GM12878 (cell line): ENCODE measurements around the gene G2E3. TPM values are rescaled to one million over a fixed set of nuclear protein-coding genes. Genes with fewer than 3 reads are reported as not detected.

ENCODE experiments used
- ATAC-seq: fragments of 200-7000 bp; cut with Tn5 transposase; 3 replicates; pipeline ENCODE4 v1.9.1; 2020; ENCODE audit warnings: mild to moderate bottlenecking, moderate library complexity
- BruUV-seq: library from RNA; stranded (reverse); fragments of 400-500 nt; replicated peaks from 2 replicates; lab custom pipeline; 2021; lab: Mats Ljungman, UMichigan
- CTCF ChIA-PET: fragments of 300-600 bp; sonication (Branson Sonifier 250); formaldehyde crosslinking; extraction: SDS; loops from one replicate; lab custom pipeline; 2021; ENCODE audit warnings: inconsistent platforms; lab: Yijun Ruan, JAX
- POLR2A ChIA-PET: fragments of 350-600 bp; formaldehyde crosslinking; extraction: SDS; loops from one replicate; lab custom pipeline; 2021; ENCODE audit warnings: inconsistent platforms; lab: Charles Lee
- RAD21 ChIA-PET: fragments of 300-600 bp; sonication (Branson Sonifier 250); formaldehyde crosslinking; loops from one replicate; lab custom pipeline; 2023; ENCODE audit warnings: antibody characterized with exemption; ENCODE audit not compliant: unreplicated experiment; lab: Charles Lee
- SMC1A ChIA-PET: fragments of 300-600 bp; sonication (Branson Sonifier 250); formaldehyde crosslinking; loops from one replicate; lab custom pipeline; 2023; ENCODE audit not compliant: unreplicated experiment, uncharacterized antibody; lab: Charles Lee
- DNase-seq: peaks from one replicate; pipeline ENCODE4 v3.0.0-alpha.2; 2011; ENCODE audit warnings: low read depth, low spot score
- FAIRE-seq: peaks from 3 replicates; lab custom pipeline; 2011; peaks lifted over from hg19 to GRCh38; lab: Jason Lieb, UNC
- H2AFZ ChIP-seq: 2 replicates; pipeline ENCODE4 v1.6.0; 2011; ENCODE audit warnings: low read depth, low read length, control low read depth; ENCODE audit not compliant: control insufficient read depth
- H3K27ac ChIP-seq: 2 replicates; pipeline ENCODE4 v1.5.1; 2011; ENCODE audit warnings: control low read depth; ENCODE audit not compliant: control insufficient read depth, insufficient read depth
- H3K27me3 ChIP-seq, 2 experiments: replicated peaks in 1 of 2; 2 replicates each; pipeline versions ENCODE4 v1.6.0 to v1.6.1; 2011; ENCODE audit warnings: low read length in 1 of 2; ENCODE audit not compliant: control insufficient read depth in 2 of 2, insufficient read depth in 2 of 2
- H3K36me3 ChIP-seq, 2 experiments: 2 replicates each; pipeline ENCODE4 v1.5.1; 2011; ENCODE audit warnings: low read length in 1 of 2; ENCODE audit not compliant: control insufficient read depth in 2 of 2, insufficient read depth in 2 of 2
- H3K4me1 ChIP-seq: 2 replicates; pipeline ENCODE4 v1.6.1; 2011; ENCODE audit warnings: mild to moderate bottlenecking, low read length, moderate library complexity, mixed read lengths; ENCODE audit not compliant: control insufficient read depth, insufficient read depth
- H3K4me2 ChIP-seq: 2 replicates; pipeline ENCODE4 v1.6.0; 2011; ENCODE audit warnings: control low read depth; ENCODE audit not compliant: control insufficient read depth, insufficient read depth
- H3K4me3 ChIP-seq: fragments of 200-600 bp; sonication (generic); 2 replicates; pipeline ENCODE4 v1.5.1; 2016
- H3K79me2 ChIP-seq: 2 replicates; pipeline ENCODE4 v1.6.0; 2011; ENCODE audit warnings: low read length; ENCODE audit not compliant: control insufficient read depth, insufficient read depth
- H3K9ac ChIP-seq: 2 replicates; pipeline ENCODE4 v1.8.0; 2011; ENCODE audit warnings: low read length, control low read depth, mixed read lengths; ENCODE audit not compliant: control insufficient read depth, insufficient read depth
- H3K9me3 ChIP-seq: replicated peaks from 3 replicates; pipeline ENCODE4 v1.5.1; 2011; ENCODE audit warnings: mild to moderate bottlenecking, low read length; ENCODE audit not compliant: control insufficient read depth, insufficient read depth
- H4K20me1 ChIP-seq: 2 replicates; pipeline ENCODE4 v1.6.0; 2011; ENCODE audit not compliant: control insufficient read depth, insufficient read depth
- CBX5 ChIP-seq: sonication (generic); IDR thresholded peaks from 2 replicates; pipeline ENCODE4 v1.6.1; 2016; ENCODE audit warnings: low read depth, moderate library complexity, mild to moderate bottlenecking, inconsistent platforms
- HDAC6 ChIP-seq: fragments of 200-600 bp; sonication (generic); IDR thresholded peaks from one replicate; pipeline ENCODE4 v1.8.0; 2017; ENCODE audit warnings: antibody characterized with exemption; ENCODE audit not compliant: unreplicated experiment
- HSF1 ChIP-seq: fragments of 150-350 bp; IDR thresholded peaks from 2 replicates; pipeline ENCODE4 v1.6.1; 2014; ENCODE audit warnings: mild to moderate bottlenecking, low read depth, low read length
- MAX ChIP-seq: IDR thresholded peaks from 2 replicates; pipeline ENCODE4 v1.6.1; 2012; ENCODE audit warnings: low read depth, low read length, improper control_type of control experiment
- MTA2 ChIP-seq: fragments of 450-650 bp; IDR thresholded peaks from 2 replicates; pipeline ENCODE4 v1.6.1; 2016; ENCODE audit warnings: low read depth, mild to moderate bottlenecking, moderate library complexity
- NBN ChIP-seq: fragments of 450-650 bp; IDR thresholded peaks from 2 replicates; pipeline ENCODE4 v1.6.1; 2016
- PBX3 ChIP-seq: IDR thresholded peaks from 2 replicates; pipeline ENCODE4 v1.6.1; 2011; ENCODE audit warnings: mild to moderate bottlenecking, low read depth, low read length, moderate library complexity; ENCODE audit not compliant: insufficient replicate concordance
- PML ChIP-seq: IDR thresholded peaks from 2 replicates; pipeline ENCODE4 v1.6.1; 2012; ENCODE audit warnings: low read length, inconsistent platforms
- POU2F2 ChIP-seq: IDR thresholded peaks from 3 replicates; pipeline ENCODE4 v1.6.1; 2011; ENCODE audit warnings: low read depth, mild to moderate bottlenecking, low read length, borderline replicate concordance
- RAD51 ChIP-seq: fragments of 450-650 bp; IDR thresholded peaks from 2 replicates; pipeline ENCODE4 v1.6.1; 2016; ENCODE audit warnings: moderate library complexity, mild to moderate bottlenecking, inconsistent platforms
- RBBP5 ChIP-seq: fragments of 200-600 bp; sonication (generic); conservative IDR thresholded peaks from 2 replicates; pipeline ENCODE4 v1.6.1; 2016
- RUNX3 ChIP-seq: IDR thresholded peaks from 2 replicates; pipeline ENCODE4 v1.6.1; 2012; ENCODE audit warnings: low read length, inconsistent platforms
- SIX5 ChIP-seq: IDR thresholded peaks from 2 replicates; pipeline ENCODE4 v1.6.1; 2011; ENCODE audit warnings: mild to moderate bottlenecking, low read depth, low read length, moderate library complexity; ENCODE audit not compliant: severe bottlenecking
- SPI1 ChIP-seq: IDR thresholded peaks from 2 replicates; pipeline ENCODE4 v1.6.1; 2011; ENCODE audit warnings: low read depth, mild to moderate bottlenecking, low read length, moderate library complexity, borderline replicate concordance; ENCODE audit not compliant: insufficient read depth
- YY1 ChIP-seq: IDR thresholded peaks from 2 replicates; pipeline ENCODE4 v1.6.1; 2011; ENCODE audit warnings: low read depth, mild to moderate bottlenecking, low read length
- ZBED1 ChIP-seq: IDR thresholded peaks from 2 replicates; pipeline ENCODE4 v1.6.1; 2016; ENCODE audit warnings: borderline replicate concordance
- whole genome bisulfite sequencing: methylation state at CpG from one replicate; pipeline ENCODE4 v1.1.6; 2016; ENCODE audit warnings: low lambda C conversion rate; ENCODE audit not compliant: insufficient replicate concordance, insufficient coverage; ENCODE audit errors: missing lambda C conversion rate; 5-methylcytosine and 5-hydroxymethylcytosine counted together
- in situ Hi-C: fragments of 300-500 bp; cut with MboI; formaldehyde crosslinking; loops from 9 replicates; pipeline ENCODE4 v1.14.3; 2018; ENCODE audit warnings: mixed read lengths
- intact Hi-C: fragments of 100-400 bp; cut with micrococcal nuclease; formaldehyde crosslinking; loops from one replicate; pipeline ENCODE4 v1.14.2; 2022; ENCODE audit not compliant: unreplicated experiment
- polyA plus RNA-seq, 11 experiments: library from polyadenylated mRNA; depleted of rRNA in 4 of 11; unstranded in 6 of 11; stranded (reverse) in 5 of 11; fragments of >200 nt; fragmentation: Nextera tagmentation in 4 of 11; fragmentation: Illumina TruSeq in 1 of 11; extraction: Ambion mirVana in 4 of 11; extraction: Trizol in 1 of 11; gene quantifications; 1 replicate in 1 of 11; 2 replicates in 10 of 11; pipeline versions ENCODE4 v1.2.1 to v1.2.3, GENCODE V29; 2011 to 2016; ENCODE audit warnings: inconsistent platforms in 2 of 11, missing spikeins in 2 of 11, low read depth in 1 of 11
- total RNA-seq, 4 experiments: library from RNA; depleted of rRNA in 3 of 4; stranded (reverse); fragments of >200 nt in 3 of 4; fragmentation: Illumina TruSeq in 1 of 4; extraction: Trizol in 1 of 4; gene quantifications; 2 replicates each; pipeline versions ENCODE4 v1.2.1 to v1.2.3, GENCODE V29; 2013 to 2021

The G2E3 gene
- total and polyA plus RNA-seq, 10 of the 15 experiments (the other 5 are each of a cell fraction or from before 2014, with no cell fraction given) = 10.0 to 38.0 (median 21.1) TPM

- no peak for TF ChIP-seq POU2F2
- no peak for TF ChIP-seq RUNX3
- no peak for TF ChIP-seq SIX5
- no peak for TF ChIP-seq MTA2
- TF ChIP-seq PBX3 = no peak
These were observed 21.8 kb downstream of the G2E3 start (continued) for GRCh38 chr14:30580616-30581282.

GRCh38 chr14:30581283-30581625, 22.3 kb downstream of the G2E3 start:
- ChIA-PET RAD21 (no interaction called here), POLR2A (no interaction called here), SMC1A (interaction anchor here (0.6 kb wide), 1 partner anchor 694 kb away, joined by 3 read pairs; no protein-coding TSS in a partner anchor), CTCF (no interaction called here)
- TF ChIP-seq ZBED1 = no peak
- no peak for TF ChIP-seq NBN
- no peak for TF ChIP-seq MAX
- TF ChIP-seq HSF1 = no peak
- no peak for TF ChIP-seq SPI1
- TF ChIP-seq PML = no peak
- TF ChIP-seq HDAC6 = no peak
- no peak for TF ChIP-seq CBX5
- TF ChIP-seq YY1 = no peak
- no peak for TF ChIP-seq POU2F2
- no peak for TF ChIP-seq RBBP5
- TF ChIP-seq RAD51 = no peak
- peaks cover 16% of the 10 kb centered on the region; the same call in 2 of the 3 replicates for H3K9me3 ChIP-seq
- no peak overlapping the region for H3K4me3 ChIP-seq
- no peak overlapping the region for H3K9ac ChIP-seq
- H3K79me2 ChIP-seq = peaks cover 57% of the 10 kb centered on the region
- intact Hi-C loops (no loop called here), in situ Hi-C loops (no loop called here)
- H2AFZ ChIP-seq = no peak overlapping the region
- H3K27ac ChIP-seq = no peak overlapping the region
- no peaks in the 10 kb centered on the region for H3K4me1 ChIP-seq
- WGBS = 95% methylated on average over 7 of the region's 7 CpGs
- BruUV-seq = no TSS peak
- H3K27me3 ChIP-seq = no peaks in the 10 kb centered on the region
- ATAC-seq (no peak), FAIRE-seq (no peak), DNase-seq (no peak)
- no peak overlapping the region for H3K4me2 ChIP-seq
- peaks cover 3% of the 10 kb centered on the region in 2 experiments; a peak in 3 of 4 replicates for H3K36me3 ChIP-seq
- no peaks in the 10 kb centered on the region for H4K20me1 ChIP-seq
